SK-N-SH (cell line): ENCODE measurements around the gene TMEM88. TPM values are rescaled to one million over a fixed set of nuclear protein-coding genes. Genes with fewer than 3 reads are reported as not detected.

Experiments used
- CTCF ChIA-PET: fragments of 300-600, 350-600 bp; formaldehyde crosslinking; extraction: SDS; loops from one replicate; lab custom pipeline; 2021; lab: Yijun Ruan, JAX
- POLR2A ChIA-PET: fragments of 350-600 bp; sonication (Branson Sonifier 250); formaldehyde crosslinking; extraction: SDS; loops from one replicate; lab custom pipeline; 2020; ENCODE audit warnings: antibody characterized with exemption, inconsistent platforms; lab: Yijun Ruan, JAX
- DNase-seq: peaks from one replicate; pipeline ENCODE4 v3.0.0; 2012
- H2AFZ ChIP-seq: fragments of 200-600 bp; sonication (generic); 2 replicates; pipeline ENCODE4 v1.8.1; 2016; ENCODE audit warnings: antibody characterized with exemption, mild to moderate bottlenecking, low read depth
- H3F3A ChIP-seq: fragments of 200-600 bp; sonication (generic); replicated peaks from 2 replicates; pipeline ENCODE3; 2016; ENCODE audit warnings: antibody characterized with exemption, mild to moderate bottlenecking; ENCODE audit not compliant: insufficient read depth
- H3K27ac ChIP-seq, 2 experiments: fragments of 200-500 bp in 1 of 2; fragments of 200-600 bp in 1 of 2; sonication (Bioruptor generic) in 1 of 2; sonication (generic), shearing (Covaris generic) in 1 of 2; 2 replicates each; pipeline versions ENCODE4 v1.5.1 to v1.6.1; 2014 to 2016; ENCODE audit warnings: low read depth in 2 of 2, inconsistent platforms in 1 of 2, low read length in 1 of 2, mild to moderate bottlenecking in 1 of 2, mixed read lengths in 1 of 2
- H3K27me3 ChIP-seq: fragments of 200-600 bp; sonication (generic), shearing (Covaris generic); 2 replicates; pipeline ENCODE4 v1.6.1; 2016; ENCODE audit warnings: mixed run types; ENCODE audit not compliant: insufficient read depth
- H3K36me3 ChIP-seq, 2 experiments: fragments of 200-500 bp in 1 of 2; fragments of 200-600 bp in 1 of 2; sonication (Bioruptor generic) in 1 of 2; sonication (generic) in 1 of 2; replicated peaks in 1 of 2; 2 replicates each; pipeline versions ENCODE3 to v1.5.1; 2014 to 2016; ENCODE audit warnings: low read length in 1 of 2, mild to moderate bottlenecking in 1 of 2; ENCODE audit not compliant: insufficient read depth in 2 of 2, control insufficient read depth in 1 of 2
- H3K4me1 ChIP-seq, 2 experiments: fragments of 200-500 bp in 1 of 2; fragments of 200-600 bp in 1 of 2; sonication (Bioruptor generic) in 1 of 2; sonication (generic), shearing (Covaris generic) in 1 of 2; 2 replicates each; pipeline versions ENCODE4 v1.5.1 to v1.6.1; 2014 to 2016; ENCODE audit warnings: low read depth in 1 of 2, low read length in 1 of 2, mixed run types in 1 of 2; ENCODE audit not compliant: insufficient read depth in 2 of 2, control insufficient read depth in 1 of 2
- H3K4me2 ChIP-seq: fragments of 200-600 bp; sonication (generic), shearing (Covaris generic); 2 replicates; pipeline ENCODE4 v1.6.1; 2017; ENCODE audit warnings: mixed run types
- H3K4me3 ChIP-seq, 2 experiments: fragments of 200-500 bp in 1 of 2; fragments of 200-600 bp in 1 of 2; sonication (Bioruptor generic) in 1 of 2; sonication (generic), shearing (Covaris generic) in 1 of 2; 2 replicates each; pipeline versions ENCODE4 v1.5.1 to v1.8.1; 2014 to 2016; ENCODE audit warnings: low read depth in 2 of 2, inconsistent platforms in 1 of 2, low read length in 1 of 2, mild to moderate bottlenecking in 1 of 2, mixed read lengths in 1 of 2, moderate library complexity in 1 of 2
- H3K79me2 ChIP-seq: fragments of 200-600 bp; sonication (generic); 2 replicates; pipeline ENCODE4 v1.8.1; 2017; ENCODE audit warnings: mild to moderate bottlenecking; ENCODE audit not compliant: insufficient read depth
- H3K9ac ChIP-seq: fragments of 200-600 bp; sonication (generic); 2 replicates; pipeline ENCODE4 v1.6.1; 2017; ENCODE audit warnings: mixed run types
- H3K9me2 ChIP-seq: fragments of 200-600 bp; sonication (generic); 2 replicates; pipeline ENCODE4 v1.6.1; 2017; ENCODE audit warnings: mixed run types
- H3K9me3 ChIP-seq: fragments of 200-600 bp; sonication (generic); 2 replicates; pipeline ENCODE4 v1.6.1; 2017; ENCODE audit warnings: mixed run types, mild to moderate bottlenecking, moderate library complexity
- H4K20me1 ChIP-seq: fragments of 200-600 bp; sonication (generic); 2 replicates; pipeline ENCODE4 v1.6.1; 2017; ENCODE audit warnings: mild to moderate bottlenecking, mixed run types; ENCODE audit not compliant: insufficient read depth
- CHD2 ChIP-seq: fragments of 150-350 bp; IDR thresholded peaks from 2 replicates; pipeline ENCODE4 v1.6.1; 2018; ENCODE audit warnings: low read length; ENCODE audit not compliant: partially characterized antibody
- ELF1 ChIP-seq: IDR thresholded peaks from 2 replicates; pipeline ENCODE4 v1.4.0; 2012
- EP300 ChIP-seq, 2 experiments: IDR thresholded peaks; 2 replicates each; pipeline versions ENCODE4 v1.4.0 to v1.6.1; 2012; ENCODE audit warnings: borderline replicate concordance in 1 of 2, low read depth in 1 of 2, low read length in 1 of 2
- EZH2phosphoT487 ChIP-seq: fragments of 200-600 bp; sonication (generic); IDR thresholded peaks from 2 replicates; pipeline ENCODE4 v1.6.1; 2017; ENCODE audit warnings: low read depth, mixed run types, mild to moderate bottlenecking, antibody characterized with exemption, moderate library complexity, borderline replicate concordance
- FOSL2 ChIP-seq: IDR thresholded peaks from 2 replicates; pipeline ENCODE4 v1.4.0; 2012; ENCODE audit warnings: low read depth, mild to moderate bottlenecking, moderate library complexity, borderline replicate concordance
- MEF2A ChIP-seq: IDR thresholded peaks from 2 replicates; pipeline ENCODE4 v1.4.0; 2012; ENCODE audit warnings: low read depth, borderline replicate concordance
- MXI1 ChIP-seq: IDR thresholded peaks from 2 replicates; pipeline ENCODE4 v1.6.1; 2012; ENCODE audit warnings: mild to moderate bottlenecking, low read depth, low read length, improper control_type of control experiment
- PBX3 ChIP-seq: IDR thresholded peaks from 2 replicates; pipeline ENCODE4; 2012
- POLR2AphosphoS5 ChIP-seq: IDR thresholded peaks from 2 replicates; pipeline ENCODE4 v1.6.1; 2012; ENCODE audit warnings: low read depth, low read length
- REST ChIP-seq: IDR thresholded peaks from 2 replicates; pipeline ENCODE4 v1.6.1; 2012; ENCODE audit warnings: mild to moderate bottlenecking, low read depth, low read length, moderate library complexity
- RFX5 ChIP-seq: IDR thresholded peaks from 2 replicates; pipeline ENCODE4 v1.6.1; 2012; ENCODE audit warnings: mild to moderate bottlenecking, improper control_type of control experiment, low read length
- YY1 ChIP-seq: IDR thresholded peaks from 2 replicates; pipeline ENCODE4 v1.4.0; 2012; ENCODE audit warnings: low read depth, mild to moderate bottlenecking
- WGBS: methylation state at CpG from one replicate; pipeline ENCODE4 v1.1.6; 2017; ENCODE audit warnings: low lambda C conversion rate; 5-methylcytosine and 5-hydroxymethylcytosine counted together
- polyA plus RNA-seq, 3 experiments: library from polyadenylated mRNA; depleted of rRNA; stranded (reverse); fragments of >200 nt; gene quantifications; 2 replicates each; pipeline ENCODE4 v1.2.3, GENCODE V29; 2012

The TMEM88 gene
- polyA plus RNA-seq, 1 of the 3 experiments (the other 2 are of a cell fraction), result 1.2 TPM

GRCh38 chr17:7883781-7884386 lies 29.0 kb downstream of the TMEM88 start:
- H3K79me2 ChIP-seq, result peaks cover 28% of the 10 kb centered on the region
- TF ChIP-seq YY1 (peak; percentile 83), POLR2AphosphoS5 (0 out of 2 replicates have a peak, but pooled peaks have one; percentile 21), ELF1 (no peak), MXI1 (0 out of 2 replicates have a peak, but pooled peaks have one; percentile 23), RFX5 (no peak), PBX3 (peak; percentile 19; the same call in 1 of the 2 replicates), CHD2 (peak; percentile 17), EP300 (IDR thresholded peaks at IDR 0.05; ENCODE audit: borderline replicate concordance in 1 of 2, low read depth in 1 of 2, low read length in 1 of 2) (no peak)
- peaks cover 13 to 24% of the 10 kb centered on the region in 2 experiments for H3K36me3 ChIP-seq
- POLR2A ChIA-PET, result no interaction called here
- 2% methylated on average over 3 of the region's 3 CpGs for WGBS
- no peaks in the 10 kb centered on the region for H3K9me2 ChIP-seq
- H3F3A ChIP-seq, result peaks cover 38% of the 10 kb centered on the region
- H3K9me3 ChIP-seq, result no peaks in the 10 kb centered on the region
- peak overlapping the region; percentile 38 to 57 for H3K4me3 ChIP-seq
- H3K9ac ChIP-seq, result peak overlapping the region; percentile 68; the same call in 1 of the 2 replicates
- DNase-seq, result peak; percentile 55
- H3K4me2 ChIP-seq, result peak overlapping the region; percentile 66
- CTCF ChIA-PET, result interaction anchor here (0.7 to 2.6 kb wide), 3 partner anchors 20 to 174 kb away, joined by 3 to 9 read pairs (median 3); no protein-coding TSS in a partner anchor
- H4K20me1 ChIP-seq, result no peaks in the 10 kb centered on the region
- H3K27ac ChIP-seq, result peak overlapping the region; percentile 69 to 100
- no peaks in the 10 kb centered on the region for H3K27me3 ChIP-seq
- peak overlapping the region; percentile 83 for H2AFZ ChIP-seq
- H3K4me1 ChIP-seq, result peaks cover 24 to 66% of the 10 kb centered on the region in 2 experiments

GRCh38 chr17:7884581-7885366 lies 29.9 kb downstream of the TMEM88 start:
- WGBS, result under 1% methylated on average over 45 of the region's 100 CpGs
- TF ChIP-seq FOSL2 (no peak), CHD2 (no peak), MEF2A (no peak), REST (no peak), EZH2phosphoT487 (no peak), RFX5 (no peak)
- TF ChIP-seq, all 33 proteins: peak for 0
- H3K9me3 ChIP-seq, result no peaks in the 10 kb centered on the region
- peaks cover 38% of the 10 kb centered on the region for H3F3A ChIP-seq
- H4K20me1 ChIP-seq, result peaks cover 3% of the 10 kb centered on the region; the same call in 1 of the 2 replicates
- H3K9me2 ChIP-seq, result no peaks in the 10 kb centered on the region
- no peaks in the 10 kb centered on the region for H3K27me3 ChIP-seq
- H3K9ac ChIP-seq, result peak overlapping the region; percentile 77; the same call in 1 of the 2 replicates
- peaks cover 37% of the 10 kb centered on the region for H3K79me2 ChIP-seq
- peaks cover 33 to 71% of the 10 kb centered on the region in 2 experiments for H3K4me1 ChIP-seq
- H3K4me3 ChIP-seq, result peak overlapping the region; percentile 76 to 78; a peak in 3 of 4 replicates
- ChIA-PET POLR2A (interaction anchor here (1.7 kb wide), 1 partner anchor 47 kb away, joined by 5 read pairs; the partner anchor contains the start of genes CNTROB and TRAPPC1), CTCF (interaction anchor here (2.6 kb wide), 1 partner anchor 21 kb away, joined by 9 read pairs; no protein-coding TSS in a partner anchor)
- peak overlapping the region; percentile 96 to 100; a peak in 3 of 4 replicates for H3K27ac ChIP-seq
- peak; percentile 55 for DNase-seq
- no peak overlapping the region for H2AFZ ChIP-seq
- H3K4me2 ChIP-seq, result no peak overlapping the region
- H3K36me3 ChIP-seq, result peaks cover 13 to 16% of the 10 kb centered on the region in 2 experiments
